Medulla oblongata (tissue), 1 donor: Measurements from ENCODE around the gene DOCK10.

ENCODE experiments used
- DNase-seq: peaks from one replicate; pipeline ENCODE4 v3.0.0-alpha.2; 2015; ENCODE audit errors: extremely low spot score

The DOCK10 gene

DNA sequence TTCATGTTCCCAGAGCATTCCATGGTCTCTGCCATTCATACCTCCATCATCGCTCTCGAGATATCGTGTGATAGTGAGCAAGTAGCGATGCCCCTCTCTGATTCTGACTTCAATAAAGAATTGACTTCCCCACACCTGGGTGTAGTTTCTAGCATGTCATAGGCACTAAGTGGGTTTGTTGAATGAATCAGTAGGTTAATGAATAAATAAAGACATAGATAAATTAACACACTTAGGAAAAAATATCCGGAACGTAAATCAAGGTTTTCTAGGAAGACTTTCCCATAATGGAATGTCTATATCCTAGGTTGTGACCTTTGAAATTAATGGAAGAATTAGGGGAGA is 159.1 kb downstream of the DOCK10 start:
- DNase-seq, result no peak

DNA sequence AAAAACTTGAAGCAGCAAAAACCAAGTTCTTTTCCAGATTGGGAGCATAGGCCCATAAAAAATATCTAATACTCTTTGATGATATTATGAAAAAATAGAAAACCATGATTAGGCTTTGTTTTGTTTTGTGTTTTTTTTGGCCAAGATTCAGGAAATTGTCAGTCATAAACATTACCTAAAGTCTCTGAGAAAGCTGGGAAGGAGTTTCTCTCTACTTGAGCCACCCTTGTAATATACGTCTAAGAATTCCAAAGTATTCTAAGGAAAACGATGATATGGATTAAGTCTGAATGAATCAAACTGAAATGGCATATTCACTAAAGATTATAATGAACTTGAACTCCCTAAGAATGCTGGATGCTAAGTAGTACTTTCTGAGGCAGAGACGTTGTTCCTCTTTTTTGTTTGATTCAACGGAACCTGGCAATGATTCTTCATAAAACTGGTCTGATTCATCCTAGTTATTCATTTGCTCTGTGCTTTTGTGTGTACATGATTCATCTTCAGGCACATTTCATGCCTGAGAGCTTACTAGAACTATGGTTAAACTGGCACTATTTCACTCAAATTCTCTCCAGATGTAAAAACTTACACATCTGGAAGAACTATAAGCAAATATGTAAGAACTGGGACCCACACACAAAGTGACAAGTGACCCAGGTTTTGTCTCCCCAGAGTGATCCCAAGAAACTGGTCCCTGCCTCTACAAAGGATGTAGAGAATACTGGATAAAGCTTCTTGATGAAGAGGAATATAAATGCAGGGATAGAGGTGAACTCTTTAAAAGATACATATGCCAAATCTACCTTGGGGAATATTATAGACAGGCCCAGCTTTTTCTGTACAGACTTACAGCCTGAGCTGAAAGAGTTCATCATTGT is 159.7 kb downstream of the DOCK10 start:
- no peak for DNase-seq

GRCh38 chr2:224881846-224882245 is 160.4 kb downstream of the DOCK10 start:
- no peak for DNase-seq

- no peak for DNase-seq
Observed at GRCh38 chr2:224876522-224876921, 165.7 kb downstream of the DOCK10 start.

GRCh38 chr2:224875841-224876240 is 166.4 kb downstream of the DOCK10 start:
- no peak for DNase-seq

DNA sequence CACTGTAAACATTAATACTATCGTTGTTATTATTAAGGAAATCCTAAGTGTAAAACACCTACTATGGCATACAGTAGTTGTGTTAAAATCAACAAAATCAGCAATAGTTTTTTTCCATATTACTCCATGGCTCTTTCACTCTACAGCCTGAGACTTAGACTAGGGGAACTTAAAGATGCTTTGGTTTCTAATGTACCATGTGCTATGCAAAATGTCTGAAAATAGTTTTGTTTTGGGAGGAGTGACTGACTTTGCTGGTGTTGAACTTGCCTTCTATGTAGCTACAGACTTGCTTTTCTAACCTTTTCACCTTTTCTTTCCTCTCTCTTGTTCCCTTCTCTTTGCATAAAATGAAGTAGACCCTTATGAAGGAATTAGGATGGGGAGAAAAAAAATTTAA is 167.1 kb downstream of the DOCK10 start:
- DNase-seq, result no peak

GRCh38 chr2:224871813-224872212 is 170.5 kb downstream of the DOCK10 start:
- DNase-seq, result no peak

DNA sequence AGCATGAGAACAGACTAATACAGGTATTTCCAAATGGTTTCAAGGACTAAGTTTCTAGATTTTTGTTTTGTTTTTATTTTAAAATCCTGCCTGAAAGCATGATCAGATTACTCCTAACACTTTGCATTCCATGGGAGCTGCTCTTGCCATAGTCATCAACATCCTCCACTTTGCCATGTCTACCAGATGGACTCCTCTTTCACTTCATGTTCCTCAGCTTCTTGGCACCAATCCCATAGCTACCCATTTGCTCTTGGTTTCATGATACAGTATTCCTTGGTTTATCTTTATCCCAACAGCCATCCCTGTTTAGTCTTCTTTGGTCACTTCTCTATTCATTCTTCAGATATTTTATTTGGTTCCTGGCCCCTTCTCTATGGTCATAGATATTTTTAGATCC is 171.9 kb downstream of the DOCK10 start:
- no peak for DNase-seq

DNA sequence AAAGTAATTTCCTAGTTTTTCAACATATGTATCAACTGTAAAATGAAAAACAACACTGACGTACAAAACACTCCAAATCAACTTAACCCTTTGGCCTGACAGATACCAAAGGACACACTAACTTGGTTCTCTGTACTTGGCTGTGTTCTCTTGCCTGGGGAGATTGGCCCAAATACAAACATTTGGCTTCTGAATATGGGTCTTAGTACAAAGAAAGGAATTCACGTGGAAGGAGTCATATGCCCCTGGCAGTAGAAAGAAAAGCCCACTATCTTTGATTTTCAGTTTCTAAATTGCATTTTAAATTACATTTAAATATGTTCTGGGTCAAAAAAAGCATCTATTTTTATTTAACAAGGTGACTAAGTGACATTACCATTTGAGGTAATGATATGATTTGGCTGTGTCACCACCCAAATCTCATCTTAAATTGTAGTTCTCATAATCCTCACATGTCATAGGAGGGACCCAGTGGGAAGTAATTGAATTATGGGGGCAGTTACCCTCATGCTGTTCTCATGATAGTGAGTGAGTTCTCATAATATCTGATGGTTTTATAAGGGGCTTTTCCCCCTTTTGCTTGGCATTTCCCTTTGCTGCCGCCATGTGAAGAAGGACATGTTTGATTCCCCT is 172.6 kb downstream of the DOCK10 start:
- DNase-seq, result peak; percentile 46

GRCh38 chr2:224865016-224865415 is 177.3 kb downstream of the DOCK10 start:
- no peak for DNase-seq

GRCh38 chr2:224861266-224861665 is 181.0 kb downstream of the DOCK10 start:
- no peak for DNase-seq

- no peak for DNase-seq
Observed at GRCh38 chr2:224860786-224861185, 181.5 kb downstream of the DOCK10 start.

- no peak for DNase-seq
Observed at GRCh38 chr2:224851811-224852210, 190.5 kb downstream of the DOCK10 start.

DNA sequence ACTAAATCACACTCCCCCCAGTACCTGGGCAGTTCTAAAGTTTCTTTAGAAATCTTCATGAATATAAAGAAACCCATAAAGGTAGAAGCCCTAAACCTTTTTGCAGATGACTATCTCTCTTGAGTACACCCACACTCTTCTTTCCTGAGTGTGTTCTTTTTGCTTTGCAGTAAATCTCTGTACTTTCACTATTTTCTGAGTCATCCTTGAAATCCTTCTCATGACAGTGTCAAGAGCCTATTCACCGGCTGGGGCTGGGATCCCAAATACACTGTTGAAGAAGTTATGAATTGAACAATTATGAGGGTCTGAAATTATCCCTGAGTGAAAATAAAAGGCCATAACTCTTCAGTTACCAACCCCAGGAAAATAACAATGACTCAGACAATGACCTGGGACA is 192.2 kb downstream of the DOCK10 start:
- DNase-seq, result no peak

DNA sequence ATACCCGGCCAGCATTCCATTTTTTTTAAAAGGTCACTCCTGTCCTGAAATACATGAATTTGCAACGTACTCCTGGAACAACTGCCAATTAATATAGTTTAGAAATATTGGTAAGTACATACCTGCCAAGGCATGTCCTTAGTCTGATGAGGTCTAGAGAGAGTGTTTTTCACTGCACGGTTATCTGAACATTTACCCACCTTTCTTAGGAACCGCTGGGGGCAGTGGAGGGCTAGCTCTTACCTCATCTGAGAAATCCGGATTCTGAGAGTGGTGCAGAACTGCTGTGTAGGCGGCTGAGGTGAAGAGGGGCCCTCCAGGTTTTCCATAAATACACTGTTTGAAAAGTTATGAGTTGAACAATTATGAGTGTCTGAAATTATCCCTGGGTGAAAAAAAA is 193.0 kb downstream of the DOCK10 start:
- no peak for DNase-seq

DNA sequence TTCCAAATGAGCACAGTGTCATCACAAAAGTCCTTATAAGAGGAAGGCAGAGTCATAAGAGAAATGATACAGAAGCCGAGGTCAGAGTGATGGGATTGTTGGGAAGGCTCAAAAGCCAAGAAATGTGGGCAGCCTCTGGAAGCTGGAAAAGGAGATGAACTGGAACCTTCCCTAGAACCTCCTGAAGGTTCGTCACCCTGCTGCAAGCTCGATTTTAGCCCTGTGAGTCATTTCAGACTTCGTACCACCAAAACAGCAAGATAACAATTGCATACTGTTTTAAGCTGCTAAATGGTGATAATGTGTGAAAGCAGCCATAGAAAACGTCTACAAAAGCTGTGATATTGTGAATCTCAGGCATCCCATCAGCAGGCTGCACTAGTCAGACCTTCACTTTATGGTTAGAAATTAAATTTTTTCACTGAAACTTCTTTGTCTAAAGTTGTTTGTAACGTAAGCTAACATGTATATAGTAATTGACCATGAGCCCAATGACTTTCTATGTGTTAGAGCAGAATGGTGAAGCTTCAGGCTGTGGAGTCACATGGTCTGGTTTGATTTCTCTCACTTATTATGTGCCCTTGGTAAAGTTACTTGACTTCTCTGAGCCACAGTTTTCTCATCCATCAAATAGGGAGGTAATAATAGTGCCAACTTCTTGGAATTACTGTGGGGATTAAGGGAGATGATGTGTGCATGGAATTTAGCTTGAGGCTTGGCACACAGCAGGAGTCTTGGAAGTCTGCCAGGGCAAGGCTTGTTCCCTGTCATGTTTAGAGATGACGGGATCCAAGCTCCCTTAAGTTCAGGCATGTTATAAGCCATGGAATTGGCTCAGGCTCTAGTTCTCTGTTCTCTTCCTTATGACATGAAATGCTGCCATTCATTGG is 194.1 kb downstream of the DOCK10 start:
- peak; percentile 22 for DNase-seq

GRCh38 chr2:224847381-224847780 is 194.9 kb downstream of the DOCK10 start:
- DNase-seq, result no peak

DNA sequence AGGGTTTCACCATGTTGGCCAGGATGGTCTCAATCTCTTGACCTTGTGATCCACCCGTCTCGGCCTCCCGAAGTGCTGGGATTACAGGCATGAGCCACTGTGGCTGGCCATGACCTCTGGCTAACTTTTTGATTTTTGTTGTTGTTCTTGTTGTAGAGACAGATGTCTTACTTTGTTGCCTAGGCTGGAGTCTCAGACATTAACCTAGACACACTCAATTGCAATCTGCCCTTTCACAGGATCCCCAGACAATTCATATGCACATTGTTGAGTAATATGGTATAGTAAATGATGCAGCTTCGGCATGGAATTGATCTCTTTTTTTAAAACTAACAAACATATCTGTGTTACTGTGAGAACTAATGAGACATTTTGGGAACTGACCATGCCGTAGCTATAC is 195.6 kb downstream of the DOCK10 start:
- DNase-seq, result no peak

DNA sequence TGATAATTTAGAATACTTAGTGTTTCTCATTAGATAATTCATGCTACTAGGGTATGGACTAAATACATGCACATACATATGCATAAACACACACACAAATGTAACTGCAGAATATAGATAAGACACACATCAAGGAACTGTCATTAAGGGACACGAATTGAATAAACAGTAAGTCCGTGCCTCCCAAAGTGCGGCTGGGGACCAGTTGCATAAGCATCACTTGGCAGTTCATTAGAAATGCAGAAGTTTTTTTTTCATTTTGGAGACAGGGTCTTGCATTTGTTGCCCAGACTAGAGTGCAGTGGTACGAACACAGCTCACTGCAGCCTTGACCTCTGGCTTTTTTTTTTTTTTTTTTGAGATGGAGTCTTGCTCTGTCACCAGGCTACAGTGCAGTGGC is 196.1 kb downstream of the DOCK10 start:
- no peak for DNase-seq

DNA sequence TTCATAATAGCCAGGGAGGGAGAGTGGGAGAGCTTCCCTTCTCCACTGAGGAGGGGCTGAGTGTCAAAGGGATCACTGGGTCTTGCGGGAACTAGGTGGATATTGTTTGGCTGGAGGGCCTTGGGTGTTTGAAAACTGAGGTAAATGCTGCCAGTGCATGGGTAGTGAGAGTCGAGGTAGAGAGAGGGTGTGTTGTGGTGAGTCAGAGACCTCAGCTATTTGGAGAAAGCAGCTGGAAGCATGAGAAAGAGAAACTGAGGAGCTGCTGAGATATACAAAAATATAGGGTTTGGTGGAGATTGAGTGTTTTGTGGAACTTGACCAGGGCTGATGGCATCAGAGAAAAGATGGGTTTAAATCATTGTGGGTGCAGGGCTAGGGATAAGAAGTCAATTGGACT is 199.1 kb downstream of the DOCK10 start:
- DNase-seq, result no peak

DNA sequence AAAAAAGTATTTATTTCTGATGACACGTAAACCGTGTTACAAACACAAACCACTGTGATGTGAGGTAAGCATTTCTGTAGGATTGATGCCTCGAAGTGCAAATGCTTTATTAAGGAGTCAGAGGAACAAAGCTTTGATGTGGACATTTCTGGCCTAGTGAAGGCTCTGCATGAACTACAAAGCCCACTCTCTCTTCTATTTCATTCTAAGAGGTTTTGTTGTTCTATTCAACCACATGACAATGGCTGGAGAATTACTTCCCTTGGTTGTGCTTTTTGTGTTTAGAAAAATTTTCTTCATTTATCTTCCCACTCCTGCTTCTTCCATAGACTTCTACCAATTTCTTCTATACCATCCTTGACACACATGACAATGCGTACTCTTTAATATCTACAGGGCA is 200.4 kb downstream of the DOCK10 start:
- peak; percentile 58 for DNase-seq

- no peak for DNase-seq
Observed at GRCh38 chr2:224838335-224838734, 203.9 kb downstream of the DOCK10 start.
